HG02759 (cell line): ENCODE data around the gene CHAF1A.

ENCODE experiments used
- ATAC-seq: cut with Tn5 transposase; IDR thresholded peaks from one replicate; pipeline ENCODE4 v1.9.1; 2021; ENCODE audit warnings: mild to moderate bottlenecking, moderate library complexity; ENCODE audit not compliant: unreplicated experiment

The CHAF1A gene

GRCh38 chr19:4454747-4455718 lies 52.6 kb downstream of the CHAF1A start:
- no peak for ATAC-seq

DNA sequence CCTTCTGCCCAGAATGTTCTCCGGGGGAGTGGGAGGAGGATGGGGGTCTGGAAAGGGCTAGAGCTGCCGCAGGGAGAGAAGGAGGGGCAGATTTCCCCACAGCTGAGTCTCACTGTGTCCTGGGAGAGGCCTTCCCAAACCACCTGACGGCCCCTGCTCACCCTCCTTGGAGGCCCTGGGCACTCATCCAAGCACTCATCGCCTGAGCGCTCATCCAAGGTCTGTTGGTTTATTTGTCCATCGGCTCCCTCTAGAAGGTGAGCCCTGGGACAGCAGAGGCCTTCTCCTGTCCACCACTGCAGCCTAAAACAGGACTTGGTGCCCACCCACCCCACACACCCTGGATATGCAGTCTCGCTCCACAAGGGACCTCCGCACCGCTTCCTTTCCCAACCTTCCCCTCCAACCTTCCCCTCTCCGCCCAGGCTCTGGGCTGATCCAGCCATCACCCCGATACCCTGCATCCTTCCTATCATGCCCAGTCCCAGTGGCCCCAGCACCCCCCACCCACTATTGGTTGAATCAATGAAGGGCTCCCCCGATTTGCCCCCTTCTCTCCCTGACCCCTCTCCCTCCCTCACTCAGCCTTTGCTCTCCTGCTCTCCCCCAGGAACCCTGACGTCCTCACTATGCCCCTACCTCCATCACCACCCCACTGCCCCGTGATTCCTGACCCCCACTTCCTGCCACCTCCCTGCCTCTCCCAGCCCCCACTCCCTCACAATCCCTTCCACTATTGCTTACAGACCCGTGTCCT lies 53.5 kb downstream of the CHAF1A start:
- ATAC-seq: no peak

GRCh38 chr19:4456476-4456842 lies 54.0 kb downstream of the CHAF1A start:
- no peak for ATAC-seq

GRCh38 chr19:4456843-4457653 lies 54.6 kb downstream of the CHAF1A start:
- peak; percentile 8 for ATAC-seq

- peak; percentile 92 for ATAC-seq
Measured at GRCh38 chr19:4457654-4458395, 55.4 kb downstream of the CHAF1A start, which contains the start of gene UBXN6. TSS of gene UBXN6 (minus strand) at chr19:4457794. CDS start at chr19:4457697, 97 bp downstream.

GRCh38 chr19:4464815-4465581 lies 62.6 kb downstream of the CHAF1A start:
- no peak for ATAC-seq

- ATAC-seq: no peak
Measured at GRCh38 chr19:4467835-4468234, 65.4 kb downstream of the CHAF1A start.

- ATAC-seq: peak; percentile 82
Measured at GRCh38 chr19:4471403-4472173, 69.1 kb downstream of the CHAF1A start.

- no peak for ATAC-seq
Measured at GRCh38 chr19:4472174-4472974, 69.9 kb downstream of the CHAF1A start, which contains the start of gene HDGFL2. TSS of gene HDGFL2 (plus strand) at chr19:4472297. CDS start at chr19:4472351, 54 bp downstream.

GRCh38 chr19:4473011-4473762 lies 70.7 kb downstream of the CHAF1A start:
- ATAC-seq: no peak

DNA sequence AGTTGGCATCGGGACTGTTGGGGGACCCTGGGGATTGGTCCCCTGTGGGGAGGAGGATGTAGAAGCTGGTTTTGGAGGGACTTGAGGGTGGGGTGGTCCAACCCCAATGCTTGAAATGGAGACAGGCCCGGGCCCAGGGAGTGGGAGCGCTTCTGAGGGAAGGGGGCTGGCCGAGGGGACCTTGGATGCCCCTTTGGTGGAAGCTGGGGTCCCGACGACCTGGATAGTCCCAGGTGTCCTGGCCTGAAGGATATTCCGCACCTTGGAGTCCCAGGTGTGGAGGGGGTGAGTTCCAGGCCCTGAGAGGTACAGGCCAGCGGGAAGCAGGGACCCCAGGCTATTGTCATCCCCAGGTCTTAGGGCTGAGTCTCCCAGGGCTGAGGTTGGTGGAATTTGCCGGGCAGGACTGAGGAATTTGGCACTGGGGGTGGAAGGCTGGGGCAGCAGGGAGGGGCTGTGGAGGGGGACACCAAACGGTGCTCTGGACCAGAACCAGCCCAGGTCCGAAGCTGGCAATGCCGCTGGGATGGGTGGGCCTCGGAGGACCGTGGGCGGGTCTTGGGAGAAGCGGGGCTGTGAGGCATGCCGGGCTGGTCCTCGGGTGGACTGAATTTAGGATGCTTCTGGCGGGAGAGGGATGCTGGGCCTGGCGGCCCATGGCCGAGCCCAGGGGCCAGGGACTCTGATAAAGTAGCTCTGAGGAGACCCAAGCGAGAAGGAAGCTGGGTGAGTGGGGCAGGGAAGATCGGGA lies 71.5 kb downstream of the CHAF1A start:
- ATAC-seq: no peak

DNA sequence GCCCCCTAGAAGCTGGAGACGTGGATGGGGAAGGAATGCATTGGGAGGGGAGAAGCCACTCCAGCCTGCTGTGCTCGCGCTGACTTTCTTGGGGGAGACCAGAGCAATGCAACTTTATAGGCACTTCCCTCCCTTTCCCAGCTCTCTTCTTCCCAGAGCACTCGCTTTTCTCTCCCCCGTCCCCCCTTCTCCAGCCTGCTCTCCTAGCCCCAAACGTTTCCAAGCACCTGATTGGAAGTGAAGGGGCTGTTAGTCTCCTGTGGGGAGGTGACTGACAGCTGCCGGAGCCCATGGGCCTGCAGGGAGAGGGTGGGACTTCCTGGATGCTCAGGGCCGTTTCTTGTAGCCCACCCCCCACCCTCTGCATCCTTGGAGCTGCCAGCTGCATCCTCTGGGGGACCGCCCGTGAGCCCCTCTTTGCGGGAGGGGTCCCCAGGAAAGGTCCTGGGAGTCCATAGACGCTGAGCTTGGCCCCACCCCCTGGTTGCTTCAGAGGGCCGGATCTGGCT lies 72.1 kb downstream of the CHAF1A start:
- no peak for ATAC-seq

DNA sequence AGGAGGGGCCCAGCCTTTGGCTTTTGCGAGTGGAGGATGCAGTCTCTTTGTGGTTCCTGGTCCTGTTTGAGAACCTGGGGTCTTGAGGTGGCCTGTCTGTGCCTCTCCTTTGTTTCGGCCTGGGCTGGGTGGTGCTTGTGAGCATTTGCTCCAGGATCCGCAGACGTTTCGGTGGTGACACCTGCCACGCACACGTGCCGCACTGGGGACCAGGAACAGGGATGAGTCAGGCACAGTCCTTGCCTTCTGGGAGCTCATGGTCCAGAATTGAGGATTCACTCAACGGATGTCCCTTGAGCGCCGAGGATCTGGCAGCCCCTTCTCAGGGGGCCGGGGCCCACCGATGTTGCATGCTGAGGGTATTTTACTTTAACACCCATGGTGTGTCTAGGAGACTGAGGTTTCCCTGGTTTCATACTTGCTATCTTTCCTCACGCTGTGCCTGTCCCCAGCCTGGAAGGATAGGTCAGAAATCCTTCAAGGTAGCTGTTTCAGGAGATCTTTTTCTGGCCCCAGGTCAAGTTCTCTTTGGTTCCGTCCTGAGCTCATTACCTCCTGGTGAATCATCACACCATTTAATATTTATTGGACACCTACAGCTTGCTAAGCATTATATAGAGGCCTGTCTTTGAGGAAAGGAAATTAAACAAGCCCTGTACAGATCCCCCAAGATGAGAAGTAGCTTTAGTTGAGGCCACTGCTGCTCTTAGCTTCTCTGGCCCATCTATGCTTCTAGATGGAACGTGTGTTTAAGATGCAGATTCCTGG lies 74.8 kb downstream of the CHAF1A start:
- no peak for ATAC-seq

DNA sequence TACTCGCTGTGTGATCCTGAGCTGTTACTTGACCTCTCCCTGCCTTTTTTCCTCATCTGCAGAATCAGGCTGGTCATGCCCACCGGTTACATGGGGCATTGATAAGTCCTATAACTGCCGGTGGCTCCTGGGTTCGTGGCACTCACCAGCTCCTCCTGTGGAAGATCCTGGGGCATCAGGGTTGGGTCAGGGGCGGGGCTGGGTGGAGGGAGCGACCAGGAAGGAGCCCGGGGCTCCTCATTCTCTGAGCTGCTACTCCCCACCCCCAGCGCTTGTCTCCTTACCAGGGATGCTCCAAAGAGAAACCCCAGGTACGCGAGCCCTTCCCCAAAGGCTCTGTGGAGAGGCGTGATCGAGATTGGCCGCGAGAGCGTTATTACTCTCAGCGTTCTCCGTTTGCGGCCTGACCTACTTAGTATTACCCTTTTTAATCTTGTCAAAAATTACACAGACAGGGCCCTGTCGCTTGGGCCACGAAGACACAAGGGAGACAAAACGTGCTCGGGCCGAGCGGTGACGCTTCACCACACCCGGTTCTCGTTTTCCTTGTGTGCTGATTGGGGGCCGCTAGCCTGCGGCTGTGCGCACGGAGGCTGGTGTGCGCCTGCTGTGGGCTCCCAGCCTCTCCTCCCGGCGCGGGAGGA lies 80.4 kb downstream of the CHAF1A start:
- no peak for ATAC-seq

DNA sequence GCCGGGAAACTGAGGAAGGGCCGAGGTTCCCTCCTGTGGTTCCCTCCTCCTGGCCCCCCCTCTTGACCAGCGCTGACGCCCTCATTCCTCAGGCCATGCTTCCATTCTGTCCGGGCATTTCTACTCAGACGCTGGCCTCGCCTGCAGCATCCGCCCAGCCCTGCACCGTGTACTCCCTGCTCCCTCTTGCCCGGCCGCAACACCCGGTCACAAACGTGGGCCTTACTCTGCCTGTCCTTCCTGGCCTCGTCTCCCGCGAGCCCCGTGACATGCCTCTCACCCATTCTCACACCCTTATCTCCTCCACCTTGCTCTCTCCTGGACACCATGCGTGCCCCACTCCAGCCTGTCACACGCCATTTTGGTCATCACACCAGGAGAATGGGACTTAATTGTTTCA lies 80.9 kb downstream of the CHAF1A start:
- ATAC-seq: no peak
